Measurements from ENCODE around the gene PTPRD. TPM values are rescaled to one million over a fixed set of nuclear protein-coding genes. Genes with fewer than 3 reads are reported as not detected.

Gene PTPRD
- total and polyA plus RNA-seq, 9 donors = 16.2 to 231 (median 85.8) TPM

GRCh38 chr9:8817335-8817734, 1795.5 kb downstream of the PTPRD start:
- H3K27me3 ChIP-seq = no peaks in the 10 kb centered on the region
- no peaks in the 10 kb centered on the region for H3K9me3 ChIP-seq
- H3K36me3 ChIP-seq = no peaks in the 10 kb centered on the region
- H3K4me3 ChIP-seq = no peak overlapping the region
- DNase-seq = no peak
- H3K4me1 ChIP-seq (ENCODE audit: insufficient read depth) = no peaks in the 10 kb centered on the region
- intact Hi-C loops (cut with DNase I) = no loop called here
- no peak for TF ChIP-seq CTCF (IDR thresholded peaks at IDR 0.05)
- no peak overlapping the region for H3K27ac ChIP-seq

GRCh38 chr9:8816361-8816760, 1796.4 kb downstream of the PTPRD start:
- no peaks in the 10 kb centered on the region for H3K36me3 ChIP-seq
- H3K4me1 ChIP-seq (ENCODE audit: insufficient read depth) = no peaks in the 10 kb centered on the region
- no peak for DNase-seq
- H3K4me3 ChIP-seq = no peak overlapping the region
- H3K9me3 ChIP-seq = no peaks in the 10 kb centered on the region
- TF ChIP-seq EP300 (IDR thresholded peaks at IDR 0.05) (no peak), CTCF (IDR thresholded peaks at IDR 0.05) (no peak), POLR2A (IDR thresholded peaks at IDR 0.05) (no peak)
- H3K27ac ChIP-seq = no peak overlapping the region
- intact Hi-C loops (cut with DNase I) = no loop called here
- 57 to 77% (median 61%) methylated on average over 2 of the region's 2 CpGs for WGBS, 3 donors
- no peaks in the 10 kb centered on the region for H3K27me3 ChIP-seq

DNA sequence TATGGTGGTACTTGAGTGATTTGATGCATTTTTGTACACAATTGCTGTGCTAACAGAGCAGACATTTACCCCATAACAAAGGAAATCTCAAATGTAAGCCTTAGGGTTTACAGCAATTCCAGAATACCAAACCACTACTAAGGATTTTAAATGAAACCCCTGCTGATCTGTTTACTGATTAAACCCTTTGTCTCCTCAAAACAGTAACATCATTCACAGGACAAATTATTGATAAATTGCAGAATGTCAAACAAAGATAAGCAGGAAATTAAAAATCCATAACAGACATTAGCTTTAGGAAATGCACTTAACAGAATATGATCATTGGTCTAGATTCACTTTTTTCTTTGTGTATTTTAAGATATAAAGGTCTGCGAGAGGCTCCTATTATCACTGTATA, 1796.9 kb downstream of the PTPRD start:
- H3K4me1 ChIP-seq (ENCODE audit: insufficient read depth) = no peaks in the 10 kb centered on the region
- 82 to 91% (median 91%) methylated on average over 1 of the region's 1 CpG for whole genome bisulfite sequencing, 3 donors
- H3K4me3 ChIP-seq = no peak overlapping the region
- H3K27me3 ChIP-seq = no peaks in the 10 kb centered on the region
- no peak for DNase-seq
- TF ChIP-seq POLR2A (IDR thresholded peaks at IDR 0.05) (no peak), EP300 (IDR thresholded peaks at IDR 0.05) (no peak), CTCF (IDR thresholded peaks at IDR 0.05) (no peak)
- H3K36me3 ChIP-seq = no peaks in the 10 kb centered on the region
- intact Hi-C loops (cut with DNase I) = no loop called here
- no peak overlapping the region for H3K27ac ChIP-seq
- no peaks in the 10 kb centered on the region for H3K9me3 ChIP-seq

- Histone ChIP-seq H3K4me1 (ENCODE audit: insufficient read depth) (no peaks in the 10 kb centered on the region), H3K27ac (no peak overlapping the region), H3K27me3 (no peaks in the 10 kb centered on the region), H3K36me3 (no peaks in the 10 kb centered on the region), H3K9me3 (no peaks in the 10 kb centered on the region), H3K4me3 (no peak overlapping the region)
- intact Hi-C loops (cut with DNase I) = no loop called here
- DNase-seq = no peak
- 95 to 96% (median 96%) methylated on average over 1 of the region's 1 CpG for WGBS, 3 donors
- TF ChIP-seq POLR2A (IDR thresholded peaks at IDR 0.05) (no peak), EP300 (IDR thresholded peaks at IDR 0.05) (no peak), CTCF (IDR thresholded peaks at IDR 0.05) (no peak)
Measured at GRCh38 chr9:8815219-8815618, 1797.6 kb downstream of the PTPRD start.

DNA sequence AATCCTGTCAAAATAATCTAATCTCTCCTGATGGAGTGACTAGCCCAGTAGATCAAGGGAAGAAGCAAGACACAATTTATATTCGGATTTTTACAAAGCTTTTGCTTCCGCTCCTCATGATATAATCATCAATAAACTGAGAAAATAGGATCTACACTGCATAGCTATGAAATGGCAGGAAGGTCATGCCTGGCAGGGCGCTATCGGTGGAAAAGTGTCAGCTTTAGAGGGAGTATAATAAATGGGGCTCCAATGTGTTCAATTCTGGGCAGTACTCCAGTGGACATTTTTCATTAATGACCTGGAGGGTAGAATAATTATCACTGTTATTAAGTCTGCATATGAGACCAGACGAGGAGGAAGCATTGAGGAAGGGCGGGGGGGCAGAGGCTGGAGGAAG, 1799.9 kb downstream of the PTPRD start:
- no peak overlapping the region for H3K27ac ChIP-seq
- H3K4me1 ChIP-seq (ENCODE audit: insufficient read depth) = no peaks in the 10 kb centered on the region
- intact Hi-C loops (cut with DNase I) = no loop called here
- no peak for DNase-seq
- 68 to 77% (median 72%) methylated on average over 6 of the region's 6 CpGs for WGBS, 3 donors
- H3K9me3 ChIP-seq = no peaks in the 10 kb centered on the region
- H3K27me3 ChIP-seq = no peaks in the 10 kb centered on the region
- no peak overlapping the region for H3K4me3 ChIP-seq
- TF ChIP-seq POLR2A (IDR thresholded peaks at IDR 0.05) (no peak), CTCF (IDR thresholded peaks at IDR 0.05) (no peak), EP300 (IDR thresholded peaks at IDR 0.05) (no peak)
- H3K36me3 ChIP-seq = no peaks in the 10 kb centered on the region

Measured in ovary (tissue), 9 donors.